Keratinocyte (primary cell): Measurements from ENCODE around the gene GYPE. TPM values are rescaled to one million over a fixed set of nuclear protein-coding genes. Genes with fewer than 3 reads are reported as not detected.
"Not testable (repeated sequence)": the region's sequence is repeated elsewhere in the genome, so short reads cannot be mapped to it uniquely, and the experiment has no call there.

Experiments used
- DNase-seq: peaks from one replicate; pipeline ENCODE4 v3.0.0-alpha.2; 2011; ENCODE audit warnings: low read depth, missing footprints, low spot score
- FAIRE-seq: peaks from 2 replicates; lab custom pipeline; 2011; peaks lifted over from hg19 to GRCh38; lab: Jason Lieb, UNC
- H2AFZ ChIP-seq: 2 replicates; pipeline ENCODE4 v1.6.0; 2012; ENCODE audit warnings: low read length, control low read depth, inconsistent platforms; ENCODE audit not compliant: control insufficient read depth
- H3K27ac ChIP-seq: 2 replicates; pipeline ENCODE4 v1.5.1; 2011; ENCODE audit warnings: low read length; ENCODE audit not compliant: control insufficient read depth, insufficient read depth
- H3K27me3 ChIP-seq: 3 replicates; pipeline ENCODE4 v1.6.0; 2011; ENCODE audit warnings: low read length; ENCODE audit not compliant: control insufficient read depth, insufficient read depth; ENCODE audit errors: extremely low read depth
- H3K36me3 ChIP-seq, 2 experiments: 2 replicates in 1 of 2; 3 replicates in 1 of 2; pipeline ENCODE4 v1.5.1; 2011; ENCODE audit warnings: low read length in 2 of 2, mild to moderate bottlenecking in 1 of 2; ENCODE audit not compliant: control insufficient read depth in 2 of 2, insufficient read depth in 2 of 2; ENCODE audit errors: extremely low read depth in 1 of 2
- H3K4me1 ChIP-seq: 3 replicates; pipeline ENCODE4 v1.5.1; 2011; ENCODE audit warnings: low read length; ENCODE audit not compliant: control insufficient read depth, insufficient read depth; ENCODE audit errors: extremely low read depth
- H3K4me2 ChIP-seq: 3 replicates; pipeline ENCODE4 v1.6.0; 2011; ENCODE audit warnings: low read depth, low read length; ENCODE audit not compliant: control insufficient read depth, insufficient read depth; ENCODE audit errors: extremely low read depth
- H3K4me3 ChIP-seq, 3 experiments: fragments of 200-600 bp in 1 of 3; sonication (generic) in 1 of 3; 2 replicates in 2 of 3; 3 replicates in 1 of 3; pipeline ENCODE4 v1.5.1; 2011 to 2016; ENCODE audit warnings: low read length in 3 of 3, mild to moderate bottlenecking in 3 of 3, control low read depth in 2 of 3, inconsistent platforms in 1 of 3, low read depth in 1 of 3, mixed read lengths in 1 of 3, mixed run types in 1 of 3, moderate library complexity in 1 of 3; ENCODE audit not compliant: control insufficient read depth in 2 of 3, insufficient read depth in 2 of 3; ENCODE audit errors: extremely low read depth in 1 of 3
- H3K79me2 ChIP-seq: 2 replicates; pipeline ENCODE4 v1.6.0; 2012; ENCODE audit warnings: low read length; ENCODE audit not compliant: control insufficient read depth, insufficient read depth
- H3K9ac ChIP-seq: 3 replicates; pipeline ENCODE4 v1.6.0; 2011; ENCODE audit warnings: low read length; ENCODE audit not compliant: control insufficient read depth, insufficient read depth; ENCODE audit errors: extremely low read depth
- H3K9me1 ChIP-seq: 3 replicates; pipeline ENCODE4 v1.6.0; 2011; ENCODE audit warnings: low read length; ENCODE audit not compliant: control insufficient read depth, insufficient read depth; ENCODE audit errors: extremely low read depth
- H3K9me3 ChIP-seq: 2 replicates; pipeline ENCODE4 v1.5.1; 2012; ENCODE audit warnings: low read depth, low read length; ENCODE audit not compliant: control insufficient read depth
- H4K20me1 ChIP-seq: 3 replicates; pipeline ENCODE4 v1.6.0; 2011; ENCODE audit warnings: low read length; ENCODE audit not compliant: control insufficient read depth, insufficient read depth; ENCODE audit errors: extremely low read depth
- EZH2 ChIP-seq: IDR thresholded peaks from one replicate; pipeline ENCODE4 v1.6.1; 2012; ENCODE audit warnings: inconsistent platforms, mild to moderate bottlenecking, low read length, moderate library complexity
- dilution Hi-C: fragments of 300-500 bp; cut with MboI; formaldehyde crosslinking; loops from one replicate; pipeline ENCODE4 v1.7.0; 2020; ENCODE audit warnings: low sequenced_read_pairs; ENCODE audit not compliant: extremely low pct_ligation_motif_present
- polyA plus RNA-seq, 5 experiments: library from polyadenylated mRNA; depleted of rRNA in 3 of 5; stranded (reverse) in 3 of 5; stranded (forward) in 1 of 5; unstranded in 1 of 5; fragments of >200 nt; gene quantifications; 1 replicate in 1 of 5; 2 replicates in 3 of 5; 3 replicates in 1 of 5; pipeline versions ENCODE4 v1.2.1 to v1.2.3, GENCODE V29; 2011 to 2012; ENCODE audit warnings: missing spikeins in 2 of 5, low read depth in 1 of 5, low replicate concordance in 1 of 5
- TF ChIP-seq, protein P1 (sequence below), 3 experiments: IDR thresholded peaks in 1 of 3; conservative IDR thresholded peaks in 1 of 3; optimal IDR thresholded peaks in 1 of 3; 2 replicates in 2 of 3; 3 replicates in 1 of 3; pipeline versions ENCODE3 to v1.5.1; 2011; ENCODE audit warnings: low read length in 3 of 3, mild to moderate bottlenecking in 3 of 3, moderate library complexity in 2 of 3, control low read depth in 1 of 3, inconsistent platforms in 1 of 3; ENCODE audit not compliant: insufficient read depth in 2 of 3; ENCODE audit errors: extremely low read depth in 1 of 3

GYPE gene
- polyA plus RNA-seq, 1 donor (not counting 4 experiments of a cell fraction or from before 2014, with no cell fraction given) = not detected

DNA sequence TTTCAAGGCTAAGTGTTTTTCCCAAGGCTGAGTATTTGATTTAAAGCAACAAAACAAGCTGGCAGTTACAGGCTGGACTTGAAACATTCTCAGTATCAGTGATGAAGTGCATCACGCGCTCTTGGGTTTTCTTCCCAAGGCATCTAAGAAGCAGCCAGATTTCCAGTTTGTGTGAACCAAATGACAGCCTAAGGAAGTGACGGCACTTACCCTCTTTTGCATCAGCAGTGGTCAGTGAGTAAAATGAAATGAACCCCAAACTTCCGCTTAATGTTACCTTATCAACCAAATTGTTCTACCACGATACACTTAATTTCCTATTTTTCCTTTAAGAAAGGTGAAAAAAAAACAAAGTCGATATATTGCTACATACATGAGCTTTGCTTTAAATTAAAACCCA lies 15.8 kb upstream of the GYPE start:
- DNase-seq (no peak), FAIRE-seq (no peak)
- no peak overlapping the region for H2AFZ ChIP-seq
- H3K36me3 ChIP-seq = no peaks in the 10 kb centered on the region
- no peaks in the 10 kb centered on the region for H3K9me3 ChIP-seq
- H3K4me2 ChIP-seq = no peak overlapping the region
- no peaks in the 10 kb centered on the region for H3K27me3 ChIP-seq
- no peaks in the 10 kb centered on the region for H4K20me1 ChIP-seq
- no peak overlapping the region for H3K27ac ChIP-seq
- no peak overlapping the region for H3K9ac ChIP-seq
- dilution Hi-C loops = no loop called here
- no peaks in the 10 kb centered on the region for H3K9me1 ChIP-seq
- no peaks in the 10 kb centered on the region for H3K4me1 ChIP-seq
- no peak overlapping the region for H3K4me3 ChIP-seq
- no peaks in the 10 kb centered on the region for H3K79me2 ChIP-seq
- no peak for TF ChIP-seq EZH2
- TF ChIP-seq, protein P1, sequence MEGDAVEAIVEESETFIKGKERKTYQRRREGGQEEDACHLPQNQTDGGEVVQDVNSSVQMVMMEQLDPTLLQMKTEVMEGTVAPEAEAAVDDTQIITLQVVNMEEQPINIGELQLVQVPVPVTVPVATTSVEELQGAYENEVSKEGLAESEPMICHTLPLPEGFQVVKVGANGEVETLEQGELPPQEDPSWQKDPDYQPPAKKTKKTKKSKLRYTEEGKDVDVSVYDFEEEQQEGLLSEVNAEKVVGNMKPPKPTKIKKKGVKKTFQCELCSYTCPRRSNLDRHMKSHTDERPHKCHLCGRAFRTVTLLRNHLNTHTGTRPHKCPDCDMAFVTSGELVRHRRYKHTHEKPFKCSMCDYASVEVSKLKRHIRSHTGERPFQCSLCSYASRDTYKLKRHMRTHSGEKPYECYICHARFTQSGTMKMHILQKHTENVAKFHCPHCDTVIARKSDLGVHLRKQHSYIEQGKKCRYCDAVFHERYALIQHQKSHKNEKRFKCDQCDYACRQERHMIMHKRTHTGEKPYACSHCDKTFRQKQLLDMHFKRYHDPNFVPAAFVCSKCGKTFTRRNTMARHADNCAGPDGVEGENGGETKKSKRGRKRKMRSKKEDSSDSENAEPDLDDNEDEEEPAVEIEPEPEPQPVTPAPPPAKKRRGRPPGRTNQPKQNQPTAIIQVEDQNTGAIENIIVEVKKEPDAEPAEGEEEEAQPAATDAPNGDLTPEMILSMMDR (optimal IDR thresholded peaks at IDR 0.05 in 1 of 3, IDR thresholded peaks at IDR 0.05 in 1 of 3, conservative IDR thresholded peaks at IDR 0.05 in 1 of 3; ENCODE audit: extremely low read depth in 1 of 3, insufficient read depth in 2 of 3, low read length in 3 of 3) = no peak

DNA sequence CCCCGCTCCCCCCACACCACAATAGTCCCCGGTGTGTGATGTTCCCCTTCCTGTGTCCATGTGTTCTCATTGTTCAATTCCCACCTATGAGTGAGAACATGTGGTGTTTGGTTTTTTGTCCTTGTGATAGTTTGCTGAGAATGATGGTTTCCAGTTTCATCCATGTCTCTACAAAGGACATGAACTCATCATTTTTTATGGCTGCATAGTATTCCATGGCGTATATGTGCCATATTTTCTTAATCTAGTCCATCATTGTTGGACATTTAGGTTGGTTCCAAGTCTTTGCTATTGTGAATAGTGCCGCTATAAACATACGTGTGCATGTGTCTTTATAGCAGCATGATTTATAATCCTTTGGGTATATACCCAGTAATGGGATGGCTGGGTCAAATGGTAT lies 11.1 kb upstream of the GYPE start:
- dilution Hi-C loops, H2AFZ ChIP-seq, H3K4me1 ChIP-seq, H3K9me3 ChIP-seq, H3K4me2 ChIP-seq, H3K9ac ChIP-seq, H3K27ac ChIP-seq, FAIRE-seq, H4K20me1 ChIP-seq, H3K9me1 ChIP-seq, H3K36me3 ChIP-seq, H3K79me2 ChIP-seq, H3K27me3 ChIP-seq, DNase-seq, H3K4me3 ChIP-seq: not testable (repeated sequence)

DNA sequence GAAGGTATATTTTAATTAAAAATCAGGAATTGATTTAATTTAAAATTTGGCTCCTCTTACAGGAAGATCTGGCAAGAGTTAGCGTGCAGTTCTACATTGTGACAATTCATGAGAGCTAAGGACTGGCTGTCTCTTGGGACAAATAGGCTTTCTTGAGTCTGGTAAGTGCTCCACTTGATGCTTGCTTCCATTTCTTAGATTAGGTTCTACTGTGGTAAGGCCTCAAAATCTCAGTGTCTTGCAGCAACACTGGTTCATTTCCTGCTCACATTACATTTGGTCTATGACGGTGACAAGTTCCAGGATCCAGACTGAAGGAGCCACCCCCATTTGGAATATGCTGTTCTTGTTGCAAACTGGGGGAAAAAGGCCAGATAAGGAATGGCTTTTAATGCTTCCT lies 7.1 kb upstream of the GYPE start:
- H3K4me2 ChIP-seq, dilution Hi-C loops, H3K9ac ChIP-seq, H4K20me1 ChIP-seq, H3K9me3 ChIP-seq, FAIRE-seq, H3K4me3 ChIP-seq, H3K27me3 ChIP-seq, H2AFZ ChIP-seq, H3K79me2 ChIP-seq, H3K9me1 ChIP-seq, DNase-seq, H3K36me3 ChIP-seq, H3K4me1 ChIP-seq, H3K27ac ChIP-seq: not testable (repeated sequence)

DNA sequence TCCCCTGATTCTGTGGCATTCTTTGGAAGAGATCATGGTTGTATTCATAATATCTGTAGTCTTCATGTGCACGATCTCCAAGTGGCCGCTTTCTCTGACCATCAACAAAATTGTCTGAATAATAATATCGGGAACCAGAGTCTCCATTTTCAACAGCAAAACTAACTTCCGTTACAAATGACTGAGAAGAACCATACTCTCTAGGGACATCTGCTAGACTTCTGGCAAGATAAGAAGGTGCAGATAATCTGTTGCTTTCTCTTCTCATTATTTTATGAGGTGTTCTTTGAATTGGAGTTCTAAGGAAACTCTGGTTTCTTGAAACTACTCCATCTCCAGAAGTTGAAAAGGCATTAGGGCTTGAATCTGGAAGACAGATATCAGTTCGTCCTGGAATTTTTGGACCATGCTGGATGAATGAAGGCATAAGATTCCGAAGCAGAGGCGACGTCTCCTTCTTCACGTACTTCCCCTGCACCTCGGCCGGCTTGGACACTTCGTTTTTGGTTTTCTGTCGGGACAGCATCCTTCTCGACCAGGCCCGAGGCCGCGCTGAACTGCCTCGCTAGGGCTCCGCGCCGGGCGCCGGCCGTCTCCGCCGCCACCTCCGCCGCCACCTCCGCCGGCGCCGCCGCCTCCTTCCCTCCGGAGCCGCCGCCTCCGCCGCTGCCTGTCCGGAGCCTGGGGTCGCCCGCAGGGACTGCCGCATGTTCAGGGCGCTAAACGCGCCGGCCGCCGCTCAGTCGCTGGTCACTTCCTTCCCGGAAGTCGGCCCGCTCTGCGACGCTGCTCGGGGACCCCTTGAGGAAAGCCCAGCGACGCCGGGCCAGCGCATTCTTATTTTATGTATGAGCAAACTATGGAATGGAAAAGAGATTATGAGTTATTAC lies 6.4 kb upstream of the GYPE start:
- H3K4me2 ChIP-seq, H3K27me3 ChIP-seq, H3K4me1 ChIP-seq, H3K27ac ChIP-seq, H2AFZ ChIP-seq, FAIRE-seq, H3K79me2 ChIP-seq, H3K36me3 ChIP-seq, H3K9me3 ChIP-seq, H4K20me1 ChIP-seq, DNase-seq, H3K9ac ChIP-seq, dilution Hi-C loops, H3K4me3 ChIP-seq, H3K9me1 ChIP-seq: not testable (repeated sequence)
